H1 (cell line): ENCODE results near the gene TEAD2. TPM values are rescaled to one million over a fixed set of nuclear protein-coding genes. Genes with fewer than 3 reads are reported as not detected.

Experiments
- CTCF ChIA-PET: fragments of 300-600 bp; sonication (Branson Sonifier 250); formaldehyde crosslinking; loops from one replicate; lab custom pipeline; 2021; ENCODE audit not compliant: partially characterized antibody; lab: Charles Lee
- POLR2A ChIA-PET: fragments of 300-600 bp; sonication (Branson Sonifier 250); formaldehyde crosslinking; loops from one replicate; lab custom pipeline; 2021; ENCODE audit warnings: inconsistent platforms; ENCODE audit not compliant: partially characterized antibody; lab: Charles Lee
- DNase-seq, 2 experiments: peaks; one replicate each; pipeline versions ENCODE4 v3.0.0 to v3.0.0-alpha.2; 2010 to 2022; ENCODE audit warnings: low spot score in 2 of 2, low read depth in 1 of 2, mixed read lengths in 1 of 2
- FAIRE-seq: peaks from 2 replicates; lab custom pipeline; 2011; peaks lifted over from hg19 to GRCh38; lab: Jason Lieb, UNC
- H2AFZ ChIP-seq: 2 replicates; pipeline ENCODE4 v1.8.1; 2012; ENCODE audit warnings: low read length, inconsistent platforms
- H2AK5ac ChIP-seq: 2 replicates; pipeline ENCODE4 v1.6.1; 2013; ENCODE audit warnings: low read depth, low read length
- H2BK120ac ChIP-seq: replicated peaks from 2 replicates; pipeline ENCODE3; 2013; ENCODE audit warnings: low read depth, low read length, inconsistent platforms
- H2BK12ac ChIP-seq: 2 replicates; pipeline ENCODE4 v1.6.1; 2013; ENCODE audit warnings: low read depth, low read length
- H2BK15ac ChIP-seq: 2 replicates; pipeline ENCODE4 v1.6.1; 2013; ENCODE audit warnings: low read length
- H2BK20ac ChIP-seq: 2 replicates; pipeline ENCODE4 v1.6.1; 2013; ENCODE audit warnings: low read length
- H2BK5ac ChIP-seq: 2 replicates; pipeline ENCODE4 v1.6.1; 2013; ENCODE audit warnings: low read depth, low read length
- H3K14ac ChIP-seq: 2 replicates; pipeline ENCODE4 v1.6.1; 2013; ENCODE audit warnings: inconsistent platforms; ENCODE audit not compliant: insufficient read length
- H3K18ac ChIP-seq: 2 replicates; pipeline ENCODE4 v1.6.1; 2013; ENCODE audit warnings: low read length; ENCODE audit errors: extremely low read depth
- H3K23ac ChIP-seq: 2 replicates; pipeline ENCODE4 v1.6.1; 2013; ENCODE audit warnings: inconsistent platforms; ENCODE audit not compliant: insufficient read length
- H3K23me2 ChIP-seq: 2 replicates; pipeline ENCODE4 v1.6.1; 2013; ENCODE audit warnings: low read depth, low read length
- H3K27ac ChIP-seq: 2 replicates; pipeline ENCODE4 v1.6.1; 2011; ENCODE audit warnings: low read depth, low read length, inconsistent platforms
- H3K27me3 ChIP-seq, 4 experiments: replicated peaks in 1 of 4; 1 replicate in 1 of 4; 2 replicates in 3 of 4; pipeline versions ENCODE4 v1.6.1 to v1.8.1; 2011 to 2013; ENCODE audit warnings: low read length in 3 of 4, mild to moderate bottlenecking in 3 of 4, inconsistent platforms in 2 of 4, mixed read lengths in 2 of 4, moderate library complexity in 1 of 4; ENCODE audit not compliant: control insufficient read depth in 3 of 4, insufficient read depth in 3 of 4; ENCODE audit errors: extremely low read depth in 1 of 4
- H3K36me3 ChIP-seq, 4 experiments: 2 replicates each; pipeline versions ENCODE4 v1.6.1 to v1.8.1; 2011 to 2013; ENCODE audit warnings: mild to moderate bottlenecking in 4 of 4, low read length in 3 of 4, moderate library complexity in 2 of 4, control low read depth in 1 of 4, inconsistent platforms in 1 of 4; ENCODE audit not compliant: insufficient read depth in 4 of 4, control insufficient read depth in 2 of 4
- H3K4ac ChIP-seq: replicated peaks from 2 replicates; pipeline ENCODE3; 2013; ENCODE audit warnings: low read length, low read depth, mixed read lengths, inconsistent platforms; ENCODE audit not compliant: insufficient read length
- H3K4me1 ChIP-seq, 4 experiments: replicated peaks in 1 of 4; 1 replicate in 1 of 4; 2 replicates in 3 of 4; pipeline versions ENCODE4 v1.6.1 to v1.8.1; 2011 to 2013; ENCODE audit warnings: low read length in 3 of 4, inconsistent platforms in 2 of 4, mixed read lengths in 1 of 4; ENCODE audit not compliant: insufficient read depth in 4 of 4, control insufficient read depth in 3 of 4
- H3K4me2 ChIP-seq, 2 experiments: 2 replicates each; pipeline versions ENCODE4 v1.6.1 to v1.8.1; 2011 to 2013; ENCODE audit warnings: low read depth in 2 of 2, low read length in 2 of 2, control low read depth in 1 of 2, inconsistent platforms in 1 of 2, mild to moderate bottlenecking in 1 of 2; ENCODE audit not compliant: insufficient read depth in 1 of 2
- H3K4me3 ChIP-seq, 4 experiments: fragments of 200-600, 300-600 bp in 1 of 4; sonication (generic), shearing (Covaris generic), sonication (Bioruptor Twin) in 1 of 4; 2 replicates each; pipeline versions ENCODE4 v1.5.1 to v1.8.1; 2011 to 2016; ENCODE audit warnings: low read length in 4 of 4, low read depth in 3 of 4, control low read depth in 2 of 4, inconsistent platforms in 2 of 4, mild to moderate bottlenecking in 2 of 4, mixed read lengths in 1 of 4, moderate library complexity in 1 of 4; ENCODE audit not compliant: insufficient read depth in 2 of 4; ENCODE audit errors: extremely low read depth in 1 of 4
- H3K56ac ChIP-seq: replicated peaks from 2 replicates; pipeline ENCODE3; 2013; ENCODE audit warnings: low read depth, mild to moderate bottlenecking, mixed read lengths, low read length, inconsistent platforms; ENCODE audit not compliant: insufficient read length
- H3K79me1 ChIP-seq: 2 replicates; pipeline ENCODE4 v1.6.1; 2013; ENCODE audit warnings: low read depth, low read length, control low read depth
- H3K79me2 ChIP-seq, 2 experiments: 2 replicates each; pipeline versions ENCODE4 v1.6.1 to v1.8.1; 2012 to 2013; ENCODE audit warnings: low read length in 2 of 2, mild to moderate bottlenecking in 2 of 2, inconsistent platforms in 1 of 2; ENCODE audit not compliant: insufficient read depth in 2 of 2, control insufficient read depth in 1 of 2
- H3K9ac ChIP-seq, 4 experiments: replicated peaks in 1 of 4; 1 replicate in 1 of 4; 2 replicates in 3 of 4; pipeline versions ENCODE4 v1.6.1 to v1.8.1; 2011 to 2013; ENCODE audit warnings: low read depth in 3 of 4, low read length in 3 of 4, control low read depth in 2 of 4, mild to moderate bottlenecking in 2 of 4, moderate library complexity in 2 of 4, inconsistent platforms in 1 of 4; ENCODE audit errors: extremely low read depth in 1 of 4
- H3K9me3 ChIP-seq, 2 experiments: 2 replicates each; pipeline versions ENCODE4 v1.6.1 to v1.8.1; 2012 to 2013; ENCODE audit warnings: mild to moderate bottlenecking in 2 of 2, moderate library complexity in 2 of 2, control low read depth in 1 of 2, inconsistent platforms in 1 of 2, low read depth in 1 of 2, low read length in 1 of 2, mixed read lengths in 1 of 2; ENCODE audit not compliant: insufficient read depth in 2 of 2
- H4K20me1 ChIP-seq, 2 experiments: replicated peaks in 1 of 2; 2 replicates each; pipeline versions ENCODE3 to v1.8.1; 2011 to 2013; ENCODE audit warnings: inconsistent platforms in 2 of 2, low read length in 2 of 2, mild to moderate bottlenecking in 1 of 2; ENCODE audit not compliant: insufficient read depth in 2 of 2, control insufficient read depth in 1 of 2
- H4K5ac ChIP-seq: 2 replicates; pipeline ENCODE4 v1.6.1; 2013; ENCODE audit warnings: low read length, low read depth, mixed read lengths, inconsistent platforms; ENCODE audit not compliant: insufficient read length
- H4K8ac ChIP-seq: 2 replicates; pipeline ENCODE4 v1.8.0; 2013; ENCODE audit warnings: mild to moderate bottlenecking, moderate library complexity, low read length, inconsistent platforms; ENCODE audit not compliant: insufficient read depth; ENCODE audit errors: extremely low read depth
- H4K91ac ChIP-seq: replicated peaks from 2 replicates; pipeline ENCODE3; 2013; ENCODE audit warnings: low read length, mixed read lengths, inconsistent platforms; ENCODE audit not compliant: insufficient read length
- BCL11A ChIP-seq, 2 experiments: IDR thresholded peaks; one replicate each; pipeline ENCODE4 v1.6.1; 2011; ENCODE audit warnings: low read depth in 2 of 2, low read length in 2 of 2, mild to moderate bottlenecking in 2 of 2
- CBX5 ChIP-seq: fragments of 300-800, 300-1000 bp; sonication (generic); IDR thresholded peaks from 2 replicates; pipeline ENCODE4 v1.7.1; 2016; ENCODE audit warnings: antibody characterized with exemption, low read length, low read depth
- CREB1 ChIP-seq: IDR thresholded peaks from 2 replicates; pipeline ENCODE4 v1.6.1; 2012; ENCODE audit warnings: inconsistent platforms
- HDAC2 ChIP-seq, 2 experiments: fragments of 300-600 bp in 1 of 2; sonication (generic) in 1 of 2; IDR thresholded peaks; 2 replicates each; pipeline ENCODE4 v1.6.1; 2011 to 2012; ENCODE audit warnings: low read depth in 2 of 2, low read length in 2 of 2, mild to moderate bottlenecking in 2 of 2, moderate library complexity in 2 of 2, borderline replicate concordance in 1 of 2, inconsistent platforms in 1 of 2
- HDAC6 ChIP-seq: IDR thresholded peaks from one replicate; pipeline ENCODE4 v1.7.1; 2012; ENCODE audit warnings: low read depth, mild to moderate bottlenecking, inconsistent platforms, low read length, moderate library complexity
- JUND ChIP-seq: IDR thresholded peaks from 2 replicates; pipeline ENCODE4 v1.6.1; 2011; ENCODE audit warnings: mild to moderate bottlenecking, improper control_type of control experiment, low read length
- KDM4A ChIP-seq: IDR thresholded peaks from one replicate; pipeline ENCODE4 v1.7.1; 2012; ENCODE audit warnings: low read depth, mild to moderate bottlenecking, moderate library complexity, low read length, inconsistent platforms; ENCODE audit not compliant: severe bottlenecking
- SP1 ChIP-seq: IDR thresholded peaks from 2 replicates; pipeline ENCODE4 v1.6.1; 2011; ENCODE audit warnings: low read depth, low read length
- WGBS, 2 experiments: shearing (Covaris generic) in 1 of 2; methylation state at CpG; one replicate each; pipeline versions ENCODE4 v1.1.6 to v1.1.7; 2013 to 2015; ENCODE audit warnings: low lambda C conversion rate in 2 of 2, mixed read lengths in 2 of 2, inconsistent platforms in 1 of 2, low coverage in 1 of 2, missing lambda C conversion rate in 1 of 2; ENCODE audit not compliant: insufficient replicate concordance in 2 of 2, insufficient coverage in 1 of 2, insufficient read length in 1 of 2; ENCODE audit errors: extremely low coverage in 1 of 2, missing lambda C conversion rate in 1 of 2; 5-methylcytosine and 5-hydroxymethylcytosine counted together
- polyA plus RNA-seq, 7 experiments: library from polyadenylated mRNA; depleted of rRNA in 3 of 7; stranded (reverse) in 5 of 7; unstranded in 2 of 7; fragments of >200 nt in 5 of 7; fragments of 200-250 nt in 2 of 7; gene quantifications; 1 replicate in 5 of 7; 2 replicates in 1 of 7; 4 replicates in 1 of 7; pipeline versions ENCODE4 v1.2.1 to v1.2.3, GENCODE V29; 2011 to 2013; ENCODE audit warnings: missing spikeins in 2 of 7, mixed read lengths in 2 of 7
- total RNA-seq: library from RNA; stranded (reverse); fragmentation: NEBNext Ultra II Directional; extraction: Animal tissue kit (Norgen Biotek cat#: 25700); gene quantifications from 2 replicates; pipeline ENCODE4 v1.2.1, GENCODE V29; 2021
- TF ChIP-seq, protein P1 (sequence below): IDR thresholded peaks from 2 replicates; pipeline ENCODE4 v1.6.1; 2012; ENCODE audit warnings: inconsistent platforms
- TF ChIP-seq, protein P2 (sequence below): IDR thresholded peaks from 2 replicates; pipeline ENCODE4 v1.6.1; 2011; ENCODE audit warnings: low read length, improper control_type of control experiment

Gene TEAD2
- total and polyA plus RNA-seq, 2 of the 8 experiments (the other 6 are each of a cell fraction or from before 2014, with no cell fraction given) = 87.6 to 146 TPM

DNA sequence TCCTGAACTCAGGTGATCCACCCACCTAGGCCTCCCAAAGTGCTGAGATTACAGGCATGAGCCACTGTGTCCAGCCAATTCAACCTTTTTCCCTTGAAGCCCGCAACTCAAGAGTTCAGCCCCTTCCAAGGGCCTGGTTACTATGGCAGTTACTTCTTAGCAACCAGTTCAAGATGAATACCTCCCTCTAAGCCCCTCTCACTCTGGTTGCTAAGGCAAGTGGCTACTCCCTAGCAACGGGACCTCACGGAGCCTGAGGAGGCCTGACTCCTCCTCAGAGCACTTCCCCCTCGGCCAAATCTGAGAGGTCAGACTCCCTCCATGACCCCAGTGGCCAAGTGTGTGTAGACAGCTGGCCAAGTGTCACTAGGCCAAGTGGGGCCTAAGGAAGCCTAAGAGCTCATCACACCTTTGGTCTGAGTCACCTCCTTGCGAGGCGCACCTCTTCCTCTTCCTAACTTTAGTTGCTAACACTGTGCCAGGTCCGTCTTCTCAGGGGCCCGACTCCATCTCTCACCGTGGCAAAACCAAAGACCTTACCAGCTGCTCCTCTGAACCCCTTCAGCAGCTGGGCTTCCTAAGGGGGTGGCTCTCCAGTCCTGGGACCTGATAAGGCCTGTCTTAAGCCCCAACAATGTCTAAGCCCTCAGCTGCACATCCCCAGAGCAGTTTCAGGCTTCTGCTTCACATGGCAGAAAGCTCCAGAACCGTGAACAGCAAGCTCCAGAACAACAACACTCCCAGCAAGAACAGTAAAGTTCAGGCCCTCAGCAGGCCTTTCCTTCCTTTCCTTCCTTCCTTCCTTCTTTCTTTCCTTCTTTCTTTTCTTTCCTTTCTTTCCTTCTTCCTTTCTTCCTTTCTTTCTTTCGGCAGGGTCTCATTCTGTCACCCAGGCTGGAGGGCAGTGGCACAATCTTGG lies 17.5 kb downstream of the TEAD2 start:
- Histone ChIP-seq H4K5ac (no peak overlapping the region), H2BK20ac (no peak overlapping the region), H3K4me1 (peaks cover 0 to 6% (median 0%) of the 10 kb centered on the region in 4 experiments; a peak in 2 of 7 replicates), H3K36me3 (peaks cover 55 to 86% (median 74%) of the 10 kb centered on the region in 4 experiments), H2BK5ac (no peak overlapping the region), H3K27me3 (no peaks in the 10 kb centered on the region), H2AK5ac (no peak overlapping the region), H3K9me3 (no peaks in the 10 kb centered on the region), H3K4me3 (no peak overlapping the region), H3K23ac (no peak overlapping the region), H3K4me2 (no peak overlapping the region), H3K18ac (no peak overlapping the region), H4K8ac (no peak overlapping the region; the same call in 1 of the 2 replicates), H4K20me1 (peaks cover 11 to 20% of the 10 kb centered on the region in 2 experiments), H2BK120ac (no peak overlapping the region), H2AFZ (no peak overlapping the region), H3K79me1 (no peaks in the 10 kb centered on the region; the same call in 1 of the 2 replicates), H2BK12ac (no peak overlapping the region), H3K56ac (no peak overlapping the region), H3K23me2 (no peaks in the 10 kb centered on the region), H4K91ac (no peak overlapping the region), H2BK15ac (no peak overlapping the region), H3K27ac (no peak overlapping the region), H3K4ac (no peak overlapping the region), H3K14ac (no peak overlapping the region), H3K79me2 (no peaks in the 10 kb centered on the region), H3K9ac (no peak overlapping the region)
- CTCF ChIA-PET = interaction anchor here (0.6 to 0.9 kb wide), 3 partner anchors 17 to 69 kb away, joined by 3 to 4 read pairs (median 3); no protein-coding TSS in a partner anchor
- WGBS, 2 experiments = 88% methylated on average over 11 of the region's 11 CpGs; no CpG with 5 or more reads in 1 of the 2 experiments
- POLR2A ChIA-PET = interaction anchor here (1.1 to 8.9 kb wide), 3 partner anchors 8 to 31 kb away, joined by 3 to 112 read pairs (median 3); partner anchors contain the start of genes DKKL1 and TEAD2
- DNase-seq (no peak), FAIRE-seq (no peak)
- TF ChIP-seq JUND (no peak), KDM4A (no peak), SP1 (no peak), HDAC6 (no peak), BCL11A (IDR thresholded peaks at IDR 0.05; ENCODE audit: low read depth in 2 of 2, low read length in 2 of 2) (no peak), CBX5 (no peak), CREB1 (no peak), HDAC2 (IDR thresholded peaks at IDR 0.05; ENCODE audit: borderline replicate concordance in 1 of 2, low read depth in 2 of 2, low read length in 2 of 2) (no peak)
- TF ChIP-seq, protein P1, sequence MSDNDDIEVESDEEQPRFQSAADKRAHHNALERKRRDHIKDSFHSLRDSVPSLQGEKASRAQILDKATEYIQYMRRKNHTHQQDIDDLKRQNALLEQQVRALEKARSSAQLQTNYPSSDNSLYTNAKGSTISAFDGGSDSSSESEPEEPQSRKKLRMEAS = no peak
- TF ChIP-seq, protein P2, sequence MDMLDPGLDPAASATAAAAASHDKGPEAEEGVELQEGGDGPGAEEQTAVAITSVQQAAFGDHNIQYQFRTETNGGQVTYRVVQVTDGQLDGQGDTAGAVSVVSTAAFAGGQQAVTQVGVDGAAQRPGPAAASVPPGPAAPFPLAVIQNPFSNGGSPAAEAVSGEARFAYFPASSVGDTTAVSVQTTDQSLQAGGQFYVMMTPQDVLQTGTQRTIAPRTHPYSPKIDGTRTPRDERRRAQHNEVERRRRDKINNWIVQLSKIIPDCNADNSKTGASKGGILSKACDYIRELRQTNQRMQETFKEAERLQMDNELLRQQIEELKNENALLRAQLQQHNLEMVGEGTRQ = no peak
